ENCODE data around the gene SRGAP1.
"Not testable (repeated sequence)": the region's sequence is repeated elsewhere in the genome, so short reads cannot be mapped to it uniquely, and the experiment has no call there.

SRGAP1 gene

DNA sequence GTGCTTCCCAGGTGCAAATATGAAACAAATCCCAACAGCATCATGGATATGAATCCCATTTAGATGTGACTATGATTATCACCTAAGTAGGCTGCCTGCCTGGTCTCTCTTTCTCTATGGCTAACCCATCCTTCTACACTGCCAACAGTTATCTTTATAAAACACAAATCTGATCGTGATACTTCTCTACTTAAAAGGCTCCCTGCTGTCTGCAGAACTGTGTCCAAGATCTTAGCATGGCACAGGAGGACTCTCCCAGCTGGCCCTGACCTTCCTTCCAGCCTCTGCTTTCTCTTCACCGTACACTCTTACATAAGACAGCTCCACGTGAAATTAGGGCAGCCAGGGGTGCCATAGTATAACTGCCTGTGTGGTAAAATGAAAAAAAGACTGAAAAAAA lies 3.5 kb upstream of the SRGAP1 start:
- DNase-seq, result no peak

DNA sequence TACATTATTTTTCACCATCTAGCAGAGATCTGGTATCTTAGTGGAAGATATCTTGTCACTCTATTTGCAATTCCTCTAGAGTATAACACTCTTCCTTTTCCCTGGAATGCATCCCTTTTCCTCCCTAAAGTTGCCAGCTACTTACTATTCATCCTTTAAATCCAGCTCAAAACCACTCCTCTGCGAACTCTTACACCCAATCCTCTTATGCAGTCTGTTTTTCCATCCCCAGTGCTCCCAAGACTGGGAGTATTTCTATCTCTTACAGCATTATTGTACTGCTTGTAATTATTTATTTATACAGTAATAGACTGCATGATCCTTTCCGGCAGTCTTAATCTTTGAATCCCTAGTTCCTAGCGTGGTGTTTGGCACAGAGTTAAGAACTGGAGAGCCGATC lies 2.9 kb upstream of the SRGAP1 start:
- no peak for DNase-seq

DNA sequence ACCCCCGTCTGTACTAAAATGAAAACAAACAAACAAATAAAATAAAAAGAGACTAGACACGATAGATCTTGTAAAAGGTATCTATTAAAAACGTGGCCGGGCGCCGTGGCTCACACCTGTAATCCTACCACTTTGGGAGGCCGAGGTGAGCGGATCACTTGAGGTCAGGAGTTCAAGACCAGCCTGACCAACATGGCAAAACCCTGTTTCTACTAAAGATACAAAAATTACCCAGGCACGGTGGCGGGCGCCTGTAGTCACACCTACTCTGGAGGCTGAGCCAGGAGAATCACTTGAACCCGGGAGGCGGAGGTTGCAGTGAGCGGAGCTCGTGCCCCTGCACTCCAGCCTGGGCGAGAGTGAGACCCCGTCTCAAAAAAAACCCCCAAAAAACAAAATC lies 1.8 kb upstream of the SRGAP1 start:
- DNase-seq, result not testable (repeated sequence)

GRCh38 chr12:63843254-63843720 lies 1.2 kb upstream of the SRGAP1 start:
- no peak for DNase-seq

DNA sequence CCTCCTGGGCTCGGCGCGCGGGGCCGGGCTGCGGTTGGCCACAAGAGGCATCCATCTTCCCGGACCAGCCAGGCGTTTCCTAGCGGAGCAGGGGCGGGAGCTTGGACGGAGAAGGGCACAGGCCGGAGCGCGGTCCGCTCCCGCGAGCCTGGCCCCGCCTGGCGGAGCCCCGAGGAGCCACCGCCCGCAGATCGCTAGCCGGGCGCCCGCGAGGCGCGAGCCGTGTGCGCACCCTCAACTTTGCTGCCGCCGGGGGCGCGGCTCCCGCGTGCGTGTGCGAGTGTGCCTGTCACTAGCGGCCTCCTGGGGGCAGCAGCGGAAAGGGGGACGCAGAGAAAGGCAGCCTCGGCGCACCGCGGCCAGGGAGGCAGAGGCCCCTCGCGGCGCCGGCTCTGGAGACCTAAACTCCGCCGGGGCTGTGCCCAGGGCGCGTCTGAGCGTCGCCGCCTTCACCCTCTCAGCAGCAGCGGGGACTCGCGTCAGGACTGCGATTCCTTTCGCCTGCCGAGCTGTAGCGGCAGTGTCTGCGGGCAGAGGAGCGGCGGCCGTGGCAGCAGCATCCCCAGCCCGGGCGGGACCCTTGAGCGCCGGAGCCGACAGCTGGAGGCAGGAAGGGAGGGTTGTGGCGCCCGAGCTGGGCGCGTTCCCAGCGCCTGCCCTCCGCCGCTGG lies 644 bp upstream of the SRGAP1 start:
- peak; percentile 73 for DNase-seq

DNA sequence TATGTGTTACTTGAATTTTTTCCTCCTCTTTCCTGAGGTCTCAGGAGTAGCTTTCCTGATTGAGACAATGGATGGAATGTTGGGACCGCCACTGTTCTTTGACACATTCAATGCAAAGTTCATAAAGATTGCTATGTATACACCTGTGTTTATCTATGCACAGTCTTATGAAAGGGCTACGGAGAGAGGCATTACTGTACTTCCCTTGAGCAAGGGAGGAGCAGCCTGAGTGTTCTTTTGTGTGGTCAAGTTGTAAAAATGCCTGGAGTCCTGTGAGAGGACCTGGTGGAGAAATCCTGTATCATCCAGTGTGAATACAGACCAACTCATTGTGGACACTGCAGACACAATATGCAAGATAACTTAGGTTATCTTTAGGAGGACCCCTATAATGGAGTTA lies 1.2 kb downstream of the SRGAP1 start:
- DNase-seq, result no peak

DNA sequence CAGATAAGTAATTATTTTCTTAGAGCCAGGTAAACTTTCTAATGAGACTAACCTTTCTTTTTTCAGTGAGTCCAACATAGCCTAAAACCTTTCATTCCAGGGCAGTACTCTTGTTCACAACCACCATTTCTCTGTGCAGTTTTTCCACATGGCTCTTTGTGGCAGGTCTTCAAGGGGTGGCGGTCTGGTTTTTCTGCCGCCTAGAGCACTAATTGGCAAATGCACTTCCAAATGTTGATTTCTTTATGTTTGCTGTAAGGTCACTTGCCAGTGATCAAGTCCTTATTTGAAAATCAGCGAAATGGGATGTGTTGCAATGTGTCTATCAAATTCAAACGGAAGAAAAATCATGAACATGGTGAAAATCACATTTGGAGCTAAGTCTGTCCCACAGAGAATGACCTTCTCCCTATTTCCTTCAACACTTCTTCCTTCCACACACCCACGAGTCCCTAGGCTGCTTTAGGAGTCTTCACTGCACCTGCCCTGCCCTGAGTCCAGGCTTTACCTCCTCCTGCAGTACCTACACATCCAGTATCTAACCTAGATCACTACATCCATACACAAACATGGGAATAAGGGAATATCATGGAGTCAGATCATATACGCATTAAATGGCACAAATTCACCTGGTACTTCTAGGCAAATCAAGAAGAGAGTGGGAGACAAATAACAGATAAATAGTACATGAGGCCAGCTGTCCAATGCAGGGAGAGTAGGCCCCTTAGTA lies 1.9 kb downstream of the SRGAP1 start:
- no peak for DNase-seq

DNA sequence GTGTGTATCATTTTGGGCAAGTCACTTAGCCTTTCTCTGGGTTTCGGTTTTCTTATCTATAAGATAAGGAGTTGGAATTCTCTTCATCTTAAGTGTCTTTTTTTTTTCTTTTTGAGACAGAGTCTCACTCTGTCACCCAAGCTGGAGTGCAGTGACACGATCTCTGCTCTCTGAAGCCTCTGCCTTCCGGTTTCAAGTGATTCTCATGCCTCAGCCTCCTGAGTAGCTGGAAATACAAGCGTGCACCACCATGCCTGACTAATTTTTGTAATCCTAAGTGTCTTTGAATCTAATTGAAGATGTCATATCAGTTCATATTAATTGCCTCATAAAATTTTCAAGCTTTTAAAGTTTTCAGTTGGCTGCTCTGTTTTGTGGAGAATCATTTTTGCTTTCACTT lies 4.0 kb downstream of the SRGAP1 start:
- no peak for DNase-seq

GRCh38 chr12:63849106-63849620 lies 4.7 kb downstream of the SRGAP1 start:
- no peak for DNase-seq

GRCh38 chr12:63849641-63850040 lies 5.1 kb downstream of the SRGAP1 start:
- DNase-seq, result no peak

DNA sequence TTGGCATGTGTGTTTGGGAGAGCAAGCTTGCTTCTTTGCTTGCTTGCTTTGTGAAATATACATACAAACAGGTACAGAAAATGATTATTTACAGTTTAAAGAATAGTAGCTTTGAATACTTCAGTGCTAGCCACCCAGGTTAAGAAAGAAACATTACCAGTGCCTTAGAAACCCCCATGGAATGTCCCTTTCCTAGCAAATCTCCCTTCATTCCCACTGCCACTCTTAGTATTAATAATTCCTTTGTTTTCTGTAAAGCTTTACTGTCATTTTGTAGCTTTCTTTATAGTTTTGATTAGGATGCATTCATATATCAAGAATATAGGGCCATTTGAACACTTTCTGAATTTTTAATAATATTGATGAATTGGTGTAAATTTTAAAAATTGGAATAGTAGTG lies 9.5 kb downstream of the SRGAP1 start:
- DNase-seq, result no peak

DNA sequence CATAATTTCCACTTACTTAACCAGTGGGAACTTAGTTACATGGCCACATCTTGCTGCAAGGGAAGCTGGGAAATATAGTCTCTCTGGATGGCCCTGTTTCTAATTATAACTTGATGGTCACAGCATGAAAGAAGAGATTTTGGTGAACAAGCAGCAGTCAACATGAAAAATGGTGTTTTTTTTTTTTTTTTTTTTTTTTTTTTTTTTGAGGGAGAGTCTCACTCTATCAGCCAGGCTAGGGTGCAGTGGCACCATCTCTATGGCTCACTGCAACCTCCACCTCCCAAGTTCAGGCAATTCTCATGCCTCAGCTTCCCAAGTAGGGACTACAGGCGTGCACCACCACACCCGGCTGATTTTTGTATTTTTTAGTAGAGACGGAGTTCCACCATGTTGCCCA lies 10.8 kb downstream of the SRGAP1 start:
- DNase-seq, result no peak

DNA sequence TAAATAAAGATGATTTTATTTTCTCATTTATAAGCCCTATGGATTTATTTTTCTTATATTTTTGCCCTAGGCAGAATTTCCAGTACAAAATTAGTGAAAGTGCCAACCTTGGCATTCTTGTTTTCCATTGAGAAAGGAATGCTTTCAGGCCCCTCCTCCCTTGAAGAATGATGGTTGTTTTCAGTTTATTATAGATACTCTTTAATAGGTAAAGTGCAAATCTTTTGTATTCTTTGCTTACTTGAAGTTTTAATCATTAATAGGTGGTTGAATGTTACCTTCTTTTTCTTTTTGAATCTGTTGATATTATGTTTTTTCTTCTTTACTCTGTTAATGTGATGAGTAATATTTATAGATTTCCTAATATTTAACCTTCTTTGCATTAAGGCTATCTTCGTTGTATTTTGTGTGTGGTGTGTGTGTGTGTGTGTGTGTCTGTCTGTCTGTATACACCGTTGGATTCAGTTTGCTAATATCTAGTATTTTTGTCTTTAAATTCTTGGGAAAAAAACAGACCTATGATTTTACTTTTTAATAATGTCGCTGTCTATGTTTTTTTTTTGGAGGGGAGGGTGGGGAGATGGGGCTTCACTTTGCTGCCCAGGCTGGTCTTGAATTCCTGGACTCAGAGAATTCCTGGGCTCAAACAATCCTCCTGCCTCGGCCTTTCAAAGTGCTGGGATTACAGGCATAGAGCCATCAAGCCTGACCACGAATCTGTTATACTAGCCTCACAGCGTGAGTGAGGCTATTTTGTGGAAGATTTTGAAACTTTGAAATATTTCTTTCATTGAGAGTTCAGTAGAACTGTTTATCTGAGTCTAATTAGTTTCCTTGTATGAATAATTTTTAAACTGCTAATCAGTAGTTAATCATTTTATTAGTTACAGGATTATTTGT lies 13.5 kb downstream of the SRGAP1 start:
- DNase-seq, result no peak

GRCh38 chr12:63859880-63860279 lies 15.4 kb downstream of the SRGAP1 start:
- not testable (repeated sequence) for DNase-seq

GRCh38 chr12:63862187-63862968 lies 17.9 kb downstream of the SRGAP1 start:
- no peak for DNase-seq

DNA sequence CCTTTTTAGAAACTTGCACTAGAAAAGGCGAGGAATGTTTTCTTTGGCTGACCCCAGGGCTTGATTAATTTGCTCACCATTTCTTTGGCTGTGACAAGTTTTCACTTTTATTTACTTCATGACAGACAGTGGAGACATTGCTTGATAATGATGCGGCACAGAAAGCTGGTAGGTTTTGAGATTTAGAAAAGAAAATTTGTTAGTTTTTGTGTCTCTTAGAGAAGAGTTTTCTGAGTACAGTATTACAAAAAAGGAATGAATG lies 18.4 kb downstream of the SRGAP1 start:
- no peak for DNase-seq

- no peak for DNase-seq
These were observed 19.4 kb downstream of the SRGAP1 start for GRCh38 chr12:63863658-63864453.

- no peak for DNase-seq
These were observed 19.9 kb downstream of the SRGAP1 start for GRCh38 chr12:63864454-63864706.

- DNase-seq, result no peak
These were observed 20.9 kb downstream of the SRGAP1 start for GRCh38 chr12:63865448-63865847.

DNA sequence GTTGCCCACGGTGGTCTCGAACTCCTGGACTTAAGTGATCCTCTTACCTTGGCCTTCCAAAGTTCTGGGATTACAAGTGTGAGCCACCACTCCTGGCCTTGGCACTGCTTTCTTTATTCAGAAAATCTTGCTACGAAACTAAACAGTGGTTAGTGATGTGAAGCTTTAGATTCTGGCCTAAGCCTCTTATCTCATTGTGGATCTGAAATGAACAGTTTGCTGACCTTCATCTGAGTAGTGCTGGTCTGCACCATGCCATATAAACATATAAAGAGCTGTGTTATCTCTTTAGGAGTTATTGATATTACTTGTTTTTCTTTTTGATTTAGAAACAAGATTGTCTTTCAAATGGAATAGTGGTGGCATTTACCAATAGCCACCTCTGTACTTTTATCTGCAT lies 22.6 kb downstream of the SRGAP1 start:
- DNase-seq, result no peak

GRCh38 chr12:63869656-63870055 lies 25.2 kb downstream of the SRGAP1 start:
- DNase-seq, result no peak

DNA sequence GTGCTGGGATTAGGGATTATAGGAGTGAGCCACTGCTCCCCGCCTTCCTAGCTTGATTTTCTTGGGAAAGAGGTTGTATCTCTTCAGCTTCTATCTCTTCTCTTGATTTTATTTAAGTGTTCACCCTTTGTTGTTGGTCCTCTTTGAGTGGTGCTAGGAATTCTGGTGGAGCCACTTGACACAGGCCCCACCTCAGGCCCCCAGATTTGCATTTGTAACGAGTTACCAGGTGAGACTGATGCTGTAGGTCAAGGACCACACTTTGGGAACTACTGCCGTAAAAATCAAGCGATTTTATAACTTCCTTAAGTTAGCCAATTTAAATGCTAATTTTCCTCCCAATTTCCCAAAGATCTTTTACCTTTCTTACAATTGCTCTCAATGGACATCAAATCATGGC lies 26.3 kb downstream of the SRGAP1 start:
- no peak for DNase-seq

All from stimulated activated CD4-positive, alpha-beta T cell treated with anti-CD3 and anti-CD28 coated beads, Interleukin-12 subunit alpha, Interleukin-12 subunit beta, amount 100 ng/mL, for 4 hours (primary cell).